Colonic mucosa (tissue), 4 donors: Measurements from ENCODE around the gene SEC11A. TPM values are rescaled to one million over a fixed set of nuclear protein-coding genes. Genes with fewer than 3 reads are reported as not detected.
A peak's percentile ranks its signal among the peaks of the same experiment; 100 is the strongest.

ENCODE experiments used
- DNase-seq: peaks from one replicate; pipeline ENCODE4 v3.0.0-alpha.2; 2020
- H3K27ac ChIP-seq: fragments of 200-600 bp; one replicate; pipeline ENCODE4 v1.8.0; 2021
- H3K27me3 ChIP-seq: fragments of 200-600 bp; one replicate; pipeline ENCODE4 v1.8.0; 2021
- H3K36me3 ChIP-seq: fragments of 200-600 bp; one replicate; pipeline ENCODE4 v1.8.0; 2021
- H3K4me1 ChIP-seq: fragments of 200-600 bp; one replicate; pipeline ENCODE4 v1.8.0; 2021; ENCODE audit warnings: mild to moderate bottlenecking
- H3K4me3 ChIP-seq: fragments of 200-600 bp; one replicate; pipeline ENCODE4 v1.8.0; 2021
- H3K9ac ChIP-seq, 2 donors: one replicate each; pipeline ENCODE4 v1.7.0; 2013; ENCODE audit warnings: control low read depth in 2 of 2, low read depth in 2 of 2, low read length in 2 of 2
- H3K9me3 ChIP-seq: fragments of 200-600 bp; one replicate; pipeline ENCODE4 v1.8.0; 2021
- CTCF ChIP-seq: fragments of 200-600 bp; IDR thresholded peaks from one replicate; pipeline ENCODE4 v1.8.0; 2022; ENCODE audit warnings: antibody characterized with exemption, mild to moderate bottlenecking
- intact Hi-C: fragments of 100-400 bp; cut with DNase I; formaldehyde crosslinking; loops from one replicate; pipeline ENCODE4 v1.14.1; 2022
- total RNA-seq, 2 donors: library from RNA; stranded (reverse); fragmentation: NEBNext Ultra II Directional in 1 of 2; extraction: Animal tissue kit (Norgen Biotek cat#: 25700) in 1 of 2; gene quantifications; one replicate each; pipeline ENCODE4 v1.2.1, GENCODE V29; 2021
- donor health status: healthy.
- donor health status: DM: no; HTN: no; CAD: no.
- donor health status: DM: no; HTN: no; CAD: no.

SEC11A gene
- total RNA-seq, 2 donors from 2014 or later, result 146 to 154 TPM

- peak overlapping the region; percentile 52 for H3K4me3 ChIP-seq
- H3K27ac ChIP-seq, result peak overlapping the region; percentile 94
- no peaks in the 10 kb centered on the region for H3K9me3 ChIP-seq
- H3K9ac ChIP-seq, result peak overlapping the region; percentile 75 to 82
- no peaks in the 10 kb centered on the region for H3K27me3 ChIP-seq
- H3K4me1 ChIP-seq, result peaks cover 12% of the 10 kb centered on the region
- no peak for TF ChIP-seq CTCF
- no peaks in the 10 kb centered on the region for H3K36me3 ChIP-seq
- no peak for DNase-seq
- intact Hi-C loops, result no loop called here
These were observed 81.6 kb downstream of the SEC11A start for GRCh38 chr15:84634228-84634837.

- intact Hi-C loops, result no loop called here
- peaks cover 12% of the 10 kb centered on the region for H3K4me1 ChIP-seq
These were observed 82.4 kb downstream of the SEC11A start for GRCh38 chr15:84633311-84634227.

GRCh38 chr15:84631706-84632272, 84.2 kb downstream of the SEC11A start:
- DNase-seq, result no peak
- intact Hi-C loops, result no loop called here
- Histone ChIP-seq H3K4me3 (peak overlapping the region; percentile 52), H3K4me1 (peaks cover 12% of the 10 kb centered on the region), H3K9me3 (no peaks in the 10 kb centered on the region), H3K27ac (peak overlapping the region; percentile 81), H3K27me3 (no peaks in the 10 kb centered on the region), H3K9ac (peak overlapping the region; percentile 75 to 78), H3K36me3 (no peaks in the 10 kb centered on the region)
- TF ChIP-seq CTCF, result no peak

More at GRCh38 chr15:84633311-84634227, 82.4 kb downstream of the SEC11A start:
- Histone ChIP-seq H3K4me3 (peak overlapping the region; percentile 52), H3K9ac (peak overlapping the region; percentile 75 to 82), H3K27ac (peak overlapping the region; percentile 94), H3K36me3 (no peaks in the 10 kb centered on the region), H3K9me3 (no peaks in the 10 kb centered on the region), H3K27me3 (no peaks in the 10 kb centered on the region)
- DNase-seq, result peak; percentile 75
- no peak for TF ChIP-seq CTCF

GRCh38 chr15:84629033-84629432, 86.9 kb downstream of the SEC11A start:
- intact Hi-C loops, result no loop called here
- Histone ChIP-seq H3K9ac (no peak overlapping the region), H3K27me3 (no peaks in the 10 kb centered on the region), H3K4me1 (peaks cover 12% of the 10 kb centered on the region), H3K4me3 (no peak overlapping the region), H3K27ac (no peak overlapping the region), H3K9me3 (no peaks in the 10 kb centered on the region), H3K36me3 (no peaks in the 10 kb centered on the region)
- no peak for DNase-seq
- TF ChIP-seq CTCF, result no peak

- Histone ChIP-seq H3K9me3 (peaks cover 10% of the 10 kb centered on the region), H3K4me3 (no peak overlapping the region), H3K9ac (no peak overlapping the region), H3K36me3 (no peaks in the 10 kb centered on the region), H3K4me1 (no peaks in the 10 kb centered on the region), H3K27ac (no peak overlapping the region), H3K27me3 (no peaks in the 10 kb centered on the region)
- intact Hi-C loops, result no loop called here
- no peak for TF ChIP-seq CTCF
- DNase-seq, result no peak
These were observed 90.8 kb downstream of the SEC11A start for GRCh38 chr15:84625123-84625522.
